HepG2 (cell line): Measurements from ENCODE around the gene RHAG.
A peak's percentile ranks its signal among the peaks of the same experiment; 100 is the strongest.

ENCODE experiments used
- CTCF ChIP-seq: sonication (generic); formaldehyde crosslinking; IDR thresholded peaks from 2 replicates; pipeline ENCODE4 v1.5.0; 2020; ENCODE audit warnings: mild to moderate bottlenecking, missing genetic modification reagents, moderate library complexity
- EZH2 ChIP-seq: conservative IDR thresholded peaks from 2 replicates; pipeline ENCODE4 v1.6.1; 2012; ENCODE audit warnings: mild to moderate bottlenecking, low read depth, low read length, moderate library complexity
- KAT2B ChIP-seq: fragments of 150-350 bp; IDR thresholded peaks from 2 replicates; pipeline ENCODE4 v1.6.1; 2014; ENCODE audit warnings: low read depth, low read length, borderline replicate concordance
- POLR2AphosphoS5 ChIP-seq: IDR thresholded peaks from 2 replicates; pipeline ENCODE4 v1.6.1; 2012; ENCODE audit warnings: low read depth, low read length
- ZNF574 ChIP-seq: sonication (generic); formaldehyde crosslinking; IDR thresholded peaks from 2 replicates; pipeline ENCODE4 v1.4.0; 2020; ENCODE audit warnings: missing genetic modification reagents
- ZNF839 ChIP-seq: sonication (generic); formaldehyde crosslinking; IDR thresholded peaks from 2 replicates; pipeline ENCODE4 v1.4.0; 2020; ENCODE audit warnings: missing genetic modification reagents, mild to moderate bottlenecking, borderline replicate concordance

GRCh38 chr6:49606721-49607390, 29.8 kb downstream of the RHAG start:
- TF ChIP-seq KAT2B = no peak
- TF ChIP-seq EZH2 = no peak
- TF ChIP-seq CTCF (CRISPR knock-in tag) = peak; percentile 94
- TF ChIP-seq ZNF574 = no peak
- no peak for TF ChIP-seq ZNF839 (CRISPR knock-in tag)
- no peak for TF ChIP-seq POLR2AphosphoS5
